IPS-15b (cell line): ENCODE data around the gene DISC1.
"Not testable (repeated sequence)": the region's sequence is repeated elsewhere in the genome, so short reads cannot be mapped to it uniquely, and the experiment has no call there.

Experiments
- H3K27me3 ChIP-seq: one replicate; pipeline ENCODE4 v1.6.1; 2013; ENCODE audit warnings: low read length; ENCODE audit not compliant: control insufficient read depth, insufficient read depth
- H3K36me3 ChIP-seq: one replicate; pipeline ENCODE4 v1.6.1; 2013; ENCODE audit warnings: low read length; ENCODE audit not compliant: control insufficient read depth, insufficient read depth
- H3K4me1 ChIP-seq: one replicate; pipeline ENCODE4 v1.6.1; 2013; ENCODE audit warnings: mild to moderate bottlenecking, low read length; ENCODE audit not compliant: control insufficient read depth, insufficient read depth
- H3K4me3 ChIP-seq: one replicate; pipeline ENCODE4 v1.5.1; 2013; ENCODE audit warnings: low read depth, low read length
- H3K9ac ChIP-seq: one replicate; pipeline ENCODE4 v1.6.1; 2013; ENCODE audit warnings: low read depth, mild to moderate bottlenecking, low read length
- H3K9me3 ChIP-seq: one replicate; pipeline ENCODE4 v1.6.1; 2013; ENCODE audit warnings: mild to moderate bottlenecking, low read length; ENCODE audit not compliant: control insufficient read depth, insufficient read depth

Gene DISC1

GRCh38 chr1:231961801-231962200 is 335.2 kb downstream of the DISC1 start:
- not testable (repeated sequence) for H3K4me1 ChIP-seq, H3K9me3 ChIP-seq, H3K27me3 ChIP-seq, H3K36me3 ChIP-seq, H3K4me3 ChIP-seq, H3K9ac ChIP-seq

GRCh38 chr1:231962636-231963035 is 336.0 kb downstream of the DISC1 start:
- Histone ChIP-seq H3K9ac (no peak overlapping the region), H3K27me3 (no peaks in the 10 kb centered on the region), H3K4me1 (no peaks in the 10 kb centered on the region), H3K4me3 (no peak overlapping the region), H3K9me3 (no peaks in the 10 kb centered on the region), H3K36me3 (no peaks in the 10 kb centered on the region)

GRCh38 chr1:231964241-231964640 is 337.7 kb downstream of the DISC1 start:
- Histone ChIP-seq H3K9me3 (no peaks in the 10 kb centered on the region), H3K4me3 (no peak overlapping the region), H3K36me3 (no peaks in the 10 kb centered on the region), H3K9ac (no peak overlapping the region), H3K4me1 (no peaks in the 10 kb centered on the region), H3K27me3 (no peaks in the 10 kb centered on the region)

- no peak overlapping the region for H3K4me3 ChIP-seq
- H3K4me1 ChIP-seq = no peaks in the 10 kb centered on the region
- H3K9ac ChIP-seq = no peak overlapping the region
- H3K27me3 ChIP-seq = no peaks in the 10 kb centered on the region
- H3K9me3 ChIP-seq = no peaks in the 10 kb centered on the region
- H3K36me3 ChIP-seq = no peaks in the 10 kb centered on the region
Observed at GRCh38 chr1:231964961-231965360, 338.4 kb downstream of the DISC1 start.

GRCh38 chr1:231965615-231966014 is 339.0 kb downstream of the DISC1 start:
- no peaks in the 10 kb centered on the region for H3K4me1 ChIP-seq

GRCh38 chr1:231966983-231967382 is 340.4 kb downstream of the DISC1 start:
- H3K4me3 ChIP-seq = no peak overlapping the region
- no peaks in the 10 kb centered on the region for H3K36me3 ChIP-seq
- H3K9ac ChIP-seq = no peak overlapping the region
- no peaks in the 10 kb centered on the region for H3K9me3 ChIP-seq
- no peaks in the 10 kb centered on the region for H3K27me3 ChIP-seq
- no peaks in the 10 kb centered on the region for H3K4me1 ChIP-seq

More at GRCh38 chr1:231965615-231966014, 339.0 kb downstream of the DISC1 start:
- Histone ChIP-seq H3K36me3 (no peaks in the 10 kb centered on the region), H3K9ac (no peak overlapping the region), H3K9me3 (no peaks in the 10 kb centered on the region), H3K27me3 (no peaks in the 10 kb centered on the region), H3K4me3 (no peak overlapping the region)

GRCh38 chr1:231969076-231969475 is 342.5 kb downstream of the DISC1 start:
- Histone ChIP-seq H3K27me3 (no peaks in the 10 kb centered on the region), H3K4me1 (no peaks in the 10 kb centered on the region), H3K9me3 (no peaks in the 10 kb centered on the region), H3K36me3 (no peaks in the 10 kb centered on the region), H3K9ac (no peak overlapping the region), H3K4me3 (no peak overlapping the region)

- H3K27me3 ChIP-seq, H3K36me3 ChIP-seq, H3K4me3 ChIP-seq, H3K9ac ChIP-seq, H3K9me3 ChIP-seq, H3K4me1 ChIP-seq: not testable (repeated sequence)
Observed at GRCh38 chr1:231969761-231970160, 343.2 kb downstream of the DISC1 start.

GRCh38 chr1:231970684-231971083 is 344.1 kb downstream of the DISC1 start:
- Histone ChIP-seq H3K9ac (no peak overlapping the region), H3K36me3 (no peaks in the 10 kb centered on the region), H3K4me1 (no peaks in the 10 kb centered on the region), H3K4me3 (no peak overlapping the region), H3K27me3 (no peaks in the 10 kb centered on the region), H3K9me3 (no peaks in the 10 kb centered on the region)

GRCh38 chr1:231971397-231972110 is 345.0 kb downstream of the DISC1 start:
- Histone ChIP-seq H3K9me3 (no peaks in the 10 kb centered on the region), H3K27me3 (no peaks in the 10 kb centered on the region), H3K4me3 (no peak overlapping the region), H3K4me1 (no peaks in the 10 kb centered on the region), H3K36me3 (no peaks in the 10 kb centered on the region), H3K9ac (no peak overlapping the region)

- no peaks in the 10 kb centered on the region for H3K27me3 ChIP-seq
- H3K9me3 ChIP-seq = no peaks in the 10 kb centered on the region
- no peak overlapping the region for H3K4me3 ChIP-seq
- no peak overlapping the region for H3K9ac ChIP-seq
- no peaks in the 10 kb centered on the region for H3K4me1 ChIP-seq
- H3K36me3 ChIP-seq = no peaks in the 10 kb centered on the region
Observed at GRCh38 chr1:231972111-231972445, 345.5 kb downstream of the DISC1 start.

GRCh38 chr1:231973830-231974229 is 347.2 kb downstream of the DISC1 start:
- no peaks in the 10 kb centered on the region for H3K36me3 ChIP-seq
- no peaks in the 10 kb centered on the region for H3K9me3 ChIP-seq
- no peak overlapping the region for H3K9ac ChIP-seq
- H3K4me1 ChIP-seq = no peaks in the 10 kb centered on the region
- no peak overlapping the region for H3K4me3 ChIP-seq
- no peaks in the 10 kb centered on the region for H3K27me3 ChIP-seq
